ENCODE data around the gene SLC22A2. TPM values are rescaled to one million over a fixed set of nuclear protein-coding genes. Genes with fewer than 3 reads are reported as not detected.
A peak's percentile ranks its signal among the peaks of the same experiment; 100 is the strongest.

The SLC22A2 gene
- polyA plus RNA-seq, 4 donors: 0.04 TPM; not detected in 3

- DNase-seq (no peak), FAIRE-seq (no peak)
- WGBS, 3 donors: 89 to 92% (median 89%) methylated on average over 3 of the region's 3 CpGs
- Histone ChIP-seq H3K4me1 (ENCODE audit: control insufficient read depth in 3 of 3, insufficient read depth in 2 of 3, low read depth in 1 of 3, low read length in 2 of 3) (peaks cover 0 to under 1% (median 0%) of the 10 kb centered on the region in 3 donors), H3K27me3 (ENCODE audit: control insufficient read depth in 3 of 3, insufficient read depth in 3 of 3, low read length in 3 of 3) (no peaks in the 10 kb centered on the region), H3K4me3 (ENCODE audit: low read depth in 1 of 3, low read length in 3 of 3) (no peak overlapping the region), H3K9me3 (ENCODE audit: control insufficient read depth in 2 of 2, insufficient read depth in 1 of 2, low read depth in 1 of 2, low read length in 1 of 2) (no peaks in the 10 kb centered on the region), H3K27ac (ENCODE audit: low read depth in 1 of 3, low read length in 2 of 3) (no peak overlapping the region), H3K36me3 (ENCODE audit: control insufficient read depth in 3 of 3, insufficient read depth in 2 of 3, low read depth in 1 of 3, low read length in 3 of 3) (no peaks in the 10 kb centered on the region)
Observed at GRCh38 chr6:160269771-160270170, 11.2 kb upstream of the SLC22A2 start.

GRCh38 chr6:160269023-160269521 lies 10.5 kb upstream of the SLC22A2 start:
- FAIRE-seq (no peak), DNase-seq (no peak)
- H3K4me3 ChIP-seq (ENCODE audit: low read depth in 1 of 3, low read length in 3 of 3): no peak overlapping the region
- no peak overlapping the region for H3K27ac ChIP-seq (ENCODE audit: low read depth in 1 of 3, low read length in 2 of 3)
- H3K27me3 ChIP-seq (ENCODE audit: control insufficient read depth in 3 of 3, insufficient read depth in 3 of 3, low read length in 3 of 3): no peaks in the 10 kb centered on the region
- H3K36me3 ChIP-seq (ENCODE audit: control insufficient read depth in 3 of 3, insufficient read depth in 2 of 3, low read depth in 1 of 3, low read length in 3 of 3): no peaks in the 10 kb centered on the region
- peaks cover 0 to 7% (median 0%) of the 10 kb centered on the region in 3 donors for H3K4me1 ChIP-seq (ENCODE audit: control insufficient read depth in 3 of 3, insufficient read depth in 2 of 3, low read depth in 1 of 3, low read length in 2 of 3)
- 73 to 86% (median 82%) methylated on average over 4 of the region's 4 CpGs for WGBS, 3 donors
- H3K9me3 ChIP-seq (ENCODE audit: control insufficient read depth in 2 of 2, insufficient read depth in 1 of 2, low read depth in 1 of 2, low read length in 1 of 2): no peaks in the 10 kb centered on the region

- no peak overlapping the region for H3K4me3 ChIP-seq (ENCODE audit: low read depth in 1 of 3, low read length in 3 of 3)
- FAIRE-seq (no peak), DNase-seq (no peak)
- 85 to 91% (median 86%) methylated on average over 6 of the region's 6 CpGs for WGBS, 3 donors
- no peaks in the 10 kb centered on the region for H3K9me3 ChIP-seq (ENCODE audit: control insufficient read depth in 2 of 2, insufficient read depth in 1 of 2, low read depth in 1 of 2, low read length in 1 of 2)
- no peaks in the 10 kb centered on the region for H3K27me3 ChIP-seq (ENCODE audit: control insufficient read depth in 3 of 3, insufficient read depth in 3 of 3, low read length in 3 of 3)
- H3K36me3 ChIP-seq (ENCODE audit: control insufficient read depth in 3 of 3, insufficient read depth in 2 of 3, low read depth in 1 of 3, low read length in 3 of 3): no peaks in the 10 kb centered on the region
- no peak overlapping the region for H3K27ac ChIP-seq (ENCODE audit: low read depth in 1 of 3, low read length in 2 of 3)
- peaks cover 0 to 26% (median 4%) of the 10 kb centered on the region in 3 donors for H3K4me1 ChIP-seq (ENCODE audit: control insufficient read depth in 3 of 3, insufficient read depth in 2 of 3, low read depth in 1 of 3, low read length in 2 of 3)
Observed at GRCh38 chr6:160267102-160267501, 8.5 kb upstream of the SLC22A2 start.

- WGBS, 3 donors: 59 to 67% (median 65%) methylated on average over 6 of the region's 6 CpGs
- no peaks in the 10 kb centered on the region for H3K9me3 ChIP-seq (ENCODE audit: control insufficient read depth in 2 of 2, insufficient read depth in 1 of 2, low read depth in 1 of 2, low read length in 1 of 2)
- H3K27ac ChIP-seq (ENCODE audit: low read depth in 1 of 3, low read length in 2 of 3): no peak overlapping the region
- FAIRE-seq: no peak
- H3K27me3 ChIP-seq (ENCODE audit: control insufficient read depth in 3 of 3, insufficient read depth in 3 of 3, low read length in 3 of 3): no peaks in the 10 kb centered on the region
- no peaks in the 10 kb centered on the region for H3K36me3 ChIP-seq (ENCODE audit: control insufficient read depth in 3 of 3, insufficient read depth in 2 of 3, low read depth in 1 of 3, low read length in 3 of 3)
- H3K4me1 ChIP-seq (ENCODE audit: control insufficient read depth in 3 of 3, insufficient read depth in 2 of 3, low read depth in 1 of 3, low read length in 2 of 3): peaks cover 2 to 36% (median 4%) of the 10 kb centered on the region in 3 donors
- no peak for DNase-seq
- no peak overlapping the region for H3K4me3 ChIP-seq (ENCODE audit: low read depth in 1 of 3, low read length in 3 of 3)
Observed at GRCh38 chr6:160265869-160266476, 7.4 kb upstream of the SLC22A2 start.

- Histone ChIP-seq H3K27ac (ENCODE audit: low read depth in 1 of 3, low read length in 2 of 3) (peak overlapping the region in 2 of 3 donors; percentile 5 to 76), H3K4me1 (ENCODE audit: control insufficient read depth in 3 of 3, insufficient read depth in 2 of 3, low read depth in 1 of 3, low read length in 2 of 3) (peaks cover 2 to 51% (median 4%) of the 10 kb centered on the region in 3 donors), H3K9me3 (ENCODE audit: control insufficient read depth in 2 of 2, insufficient read depth in 1 of 2, low read depth in 1 of 2, low read length in 1 of 2) (no peaks in the 10 kb centered on the region), H3K4me3 (ENCODE audit: low read depth in 1 of 3, low read length in 3 of 3) (no peak overlapping the region), H3K36me3 (ENCODE audit: control insufficient read depth in 3 of 3, insufficient read depth in 2 of 3, low read depth in 1 of 3, low read length in 3 of 3) (no peaks in the 10 kb centered on the region), H3K27me3 (ENCODE audit: control insufficient read depth in 3 of 3, insufficient read depth in 3 of 3, low read length in 3 of 3) (no peaks in the 10 kb centered on the region)
- peak; percentile 67 to 70 for DNase-seq
- FAIRE-seq: no peak
- 19 to 62% (median 40%) methylated on average over 7 of the region's 7 CpGs for WGBS, 3 donors
Observed at GRCh38 chr6:160264061-160264612, 5.5 kb upstream of the SLC22A2 start.

GRCh38 chr6:160263196-160263939 lies 4.7 kb upstream of the SLC22A2 start:
- Histone ChIP-seq H3K27me3 (ENCODE audit: control insufficient read depth in 3 of 3, insufficient read depth in 3 of 3, low read length in 3 of 3) (no peaks in the 10 kb centered on the region), H3K4me1 (ENCODE audit: control insufficient read depth in 3 of 3, insufficient read depth in 2 of 3, low read depth in 1 of 3, low read length in 2 of 3) (peaks cover 2 to 54% (median 4%) of the 10 kb centered on the region in 3 donors), H3K4me3 (ENCODE audit: low read depth in 1 of 3, low read length in 3 of 3) (no peak overlapping the region), H3K27ac (ENCODE audit: low read depth in 1 of 3, low read length in 2 of 3) (peak overlapping the region in 1 of 3 donors; percentile 76), H3K36me3 (ENCODE audit: control insufficient read depth in 3 of 3, insufficient read depth in 2 of 3, low read depth in 1 of 3, low read length in 3 of 3) (no peaks in the 10 kb centered on the region), H3K9me3 (ENCODE audit: control insufficient read depth in 2 of 2, insufficient read depth in 1 of 2, low read depth in 1 of 2, low read length in 1 of 2) (no peaks in the 10 kb centered on the region)
- FAIRE-seq (no peak), DNase-seq (peak; percentile 16 to 82)
- WGBS, 3 donors: 33 to 57% (median 41%) methylated on average over 7 of the region's 7 CpGs

GRCh38 chr6:160261991-160262680 lies 3.5 kb upstream of the SLC22A2 start:
- DNase-seq (peak; percentile 43 to 58), FAIRE-seq (no peak)
- WGBS, 3 donors: 47 to 60% (median 57%) methylated on average over 7 of the region's 7 CpGs
- Histone ChIP-seq H3K27me3 (ENCODE audit: control insufficient read depth in 3 of 3, insufficient read depth in 3 of 3, low read length in 3 of 3) (no peaks in the 10 kb centered on the region), H3K4me1 (ENCODE audit: control insufficient read depth in 3 of 3, insufficient read depth in 2 of 3, low read depth in 1 of 3, low read length in 2 of 3) (peaks cover 2 to 54% (median 4%) of the 10 kb centered on the region in 3 donors), H3K27ac (ENCODE audit: low read depth in 1 of 3, low read length in 2 of 3) (no peak overlapping the region), H3K36me3 (ENCODE audit: control insufficient read depth in 3 of 3, insufficient read depth in 2 of 3, low read depth in 1 of 3, low read length in 3 of 3) (no peaks in the 10 kb centered on the region), H3K4me3 (ENCODE audit: low read depth in 1 of 3, low read length in 3 of 3) (no peak overlapping the region), H3K9me3 (ENCODE audit: control insufficient read depth in 2 of 2, insufficient read depth in 1 of 2, low read depth in 1 of 2, low read length in 1 of 2) (no peaks in the 10 kb centered on the region)

- Histone ChIP-seq H3K27ac (ENCODE audit: low read depth in 1 of 3, low read length in 2 of 3) (no peak overlapping the region), H3K9me3 (ENCODE audit: control insufficient read depth in 2 of 2, insufficient read depth in 1 of 2, low read depth in 1 of 2, low read length in 1 of 2) (no peaks in the 10 kb centered on the region), H3K4me1 (ENCODE audit: control insufficient read depth in 3 of 3, insufficient read depth in 2 of 3, low read depth in 1 of 3, low read length in 2 of 3) (peaks cover 2 to 56% (median 4%) of the 10 kb centered on the region in 3 donors), H3K4me3 (ENCODE audit: low read depth in 1 of 3, low read length in 3 of 3) (no peak overlapping the region), H3K27me3 (ENCODE audit: control insufficient read depth in 3 of 3, insufficient read depth in 3 of 3, low read length in 3 of 3) (no peaks in the 10 kb centered on the region), H3K36me3 (ENCODE audit: control insufficient read depth in 3 of 3, insufficient read depth in 2 of 3, low read depth in 1 of 3, low read length in 3 of 3) (no peaks in the 10 kb centered on the region)
- FAIRE-seq: no peak
- peak; percentile 25 to 47 for DNase-seq
- 33 to 51% (median 39%) methylated on average over 6 of the region's 6 CpGs for WGBS, 3 donors
Observed at GRCh38 chr6:160260803-160261450, 2.3 kb upstream of the SLC22A2 start.

Data from small intestine (tissue), 7 donors.